Astrocyte of the cerebellum (primary cell): ENCODE measurements around the gene USP15.
"Not testable (repeated sequence)": the region's sequence is repeated elsewhere in the genome, so short reads cannot be mapped to it uniquely, and the experiment has no call there.

Experiments
- DNase-seq: peaks from one replicate; pipeline ENCODE4 v3.0.0-alpha.2; 2011; ENCODE audit warnings: low read depth
- H3K4me3 ChIP-seq: 2 replicates; pipeline ENCODE4 v1.5.1; 2011; ENCODE audit warnings: mild to moderate bottlenecking, low read depth, low read length, moderate library complexity
- in situ Hi-C: cut with HindIII; loops from 2 replicates; pipeline ENCODE4 v1.10.0; 2017; ENCODE audit warnings: low sequenced_read_pairs
- TF ChIP-seq, protein P1 (sequence below): IDR thresholded peaks from 2 replicates; pipeline ENCODE4 v1.5.1; 2012; ENCODE audit warnings: low read length, low read depth, moderate library complexity, mild to moderate bottlenecking; ENCODE audit errors: missing control alignments

USP15 gene

DNA sequence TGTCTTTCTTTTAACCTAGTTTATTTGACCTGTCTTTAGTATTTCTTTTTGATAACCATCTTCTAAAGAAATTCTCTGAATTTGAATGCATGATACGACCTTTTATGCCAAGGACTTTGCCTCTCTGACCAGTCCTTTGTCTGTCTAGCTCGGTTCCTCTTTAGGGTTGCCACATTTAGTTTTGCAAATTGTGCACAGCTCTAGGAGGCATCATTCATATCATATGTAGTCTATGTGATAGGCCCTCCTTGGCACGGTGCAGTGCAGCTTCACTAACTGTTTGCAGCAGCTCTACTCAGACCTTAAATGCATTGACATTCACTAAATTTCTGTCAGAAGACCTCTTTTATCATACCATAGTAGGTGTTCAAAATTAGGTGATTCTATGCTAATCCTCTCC is 75.6 kb downstream of the USP15 start:
- no peak for DNase-seq
- in situ Hi-C loops, result no loop called here
- TF ChIP-seq, protein P1, sequence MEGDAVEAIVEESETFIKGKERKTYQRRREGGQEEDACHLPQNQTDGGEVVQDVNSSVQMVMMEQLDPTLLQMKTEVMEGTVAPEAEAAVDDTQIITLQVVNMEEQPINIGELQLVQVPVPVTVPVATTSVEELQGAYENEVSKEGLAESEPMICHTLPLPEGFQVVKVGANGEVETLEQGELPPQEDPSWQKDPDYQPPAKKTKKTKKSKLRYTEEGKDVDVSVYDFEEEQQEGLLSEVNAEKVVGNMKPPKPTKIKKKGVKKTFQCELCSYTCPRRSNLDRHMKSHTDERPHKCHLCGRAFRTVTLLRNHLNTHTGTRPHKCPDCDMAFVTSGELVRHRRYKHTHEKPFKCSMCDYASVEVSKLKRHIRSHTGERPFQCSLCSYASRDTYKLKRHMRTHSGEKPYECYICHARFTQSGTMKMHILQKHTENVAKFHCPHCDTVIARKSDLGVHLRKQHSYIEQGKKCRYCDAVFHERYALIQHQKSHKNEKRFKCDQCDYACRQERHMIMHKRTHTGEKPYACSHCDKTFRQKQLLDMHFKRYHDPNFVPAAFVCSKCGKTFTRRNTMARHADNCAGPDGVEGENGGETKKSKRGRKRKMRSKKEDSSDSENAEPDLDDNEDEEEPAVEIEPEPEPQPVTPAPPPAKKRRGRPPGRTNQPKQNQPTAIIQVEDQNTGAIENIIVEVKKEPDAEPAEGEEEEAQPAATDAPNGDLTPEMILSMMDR, result no peak
- no peak overlapping the region for H3K4me3 ChIP-seq

DNA sequence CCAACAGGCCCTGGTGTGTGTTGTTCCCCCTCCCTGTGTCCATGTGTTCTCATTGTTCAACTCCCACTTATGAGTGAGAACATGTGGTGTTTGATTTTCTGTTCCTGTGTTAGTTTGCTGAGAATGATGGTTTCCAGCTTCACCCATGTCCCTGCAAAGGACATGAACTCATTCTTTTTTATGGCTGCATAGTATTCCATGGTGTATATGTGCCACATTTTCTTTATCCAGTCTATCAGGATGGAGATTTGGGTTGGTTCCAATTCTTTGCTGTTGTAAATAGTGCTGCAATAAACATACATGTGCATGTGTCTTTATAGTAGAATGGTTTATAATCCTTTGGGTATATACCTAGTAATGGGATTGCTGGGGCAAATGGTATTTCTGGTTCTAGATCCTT is 77.4 kb downstream of the USP15 start:
- DNase-seq, in situ Hi-C loops, H3K4me3 ChIP-seq: not testable (repeated sequence)

DNA sequence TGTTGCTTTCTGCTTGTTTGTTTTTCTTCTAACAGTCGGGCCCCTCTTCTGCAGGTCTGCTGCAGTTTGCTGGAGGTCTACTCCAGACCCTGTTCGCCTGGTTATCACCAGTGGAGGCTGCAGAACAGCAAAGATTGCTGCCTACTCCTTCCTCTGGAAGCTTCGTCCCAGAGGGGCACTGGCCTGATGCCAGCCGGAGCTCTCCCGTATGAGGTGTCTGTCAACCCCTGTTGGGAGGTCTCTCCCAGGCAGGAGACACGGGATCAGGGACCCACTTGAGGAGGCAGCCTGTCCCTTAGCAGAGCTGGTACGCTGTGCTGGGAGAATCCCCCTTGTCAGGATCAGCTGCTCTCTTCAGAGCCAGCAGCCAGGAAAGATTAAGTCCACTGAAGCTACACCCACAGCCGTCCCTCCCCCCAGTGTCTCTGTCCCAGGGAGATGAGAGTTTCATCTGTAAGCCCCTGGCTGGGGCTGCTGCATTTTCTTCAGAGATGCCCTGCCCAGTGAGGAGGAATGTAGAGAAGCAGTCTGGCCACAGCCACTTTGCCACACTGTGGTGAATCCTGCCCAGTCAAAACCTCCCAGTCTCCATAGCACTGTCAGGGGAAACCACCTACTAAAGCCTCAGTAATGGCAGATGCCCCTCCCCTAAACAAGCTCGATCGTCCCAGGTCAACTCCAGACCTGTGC is 82.6 kb downstream of the USP15 start:
- DNase-seq, H3K4me3 ChIP-seq, in situ Hi-C loops: not testable (repeated sequence)

DNA sequence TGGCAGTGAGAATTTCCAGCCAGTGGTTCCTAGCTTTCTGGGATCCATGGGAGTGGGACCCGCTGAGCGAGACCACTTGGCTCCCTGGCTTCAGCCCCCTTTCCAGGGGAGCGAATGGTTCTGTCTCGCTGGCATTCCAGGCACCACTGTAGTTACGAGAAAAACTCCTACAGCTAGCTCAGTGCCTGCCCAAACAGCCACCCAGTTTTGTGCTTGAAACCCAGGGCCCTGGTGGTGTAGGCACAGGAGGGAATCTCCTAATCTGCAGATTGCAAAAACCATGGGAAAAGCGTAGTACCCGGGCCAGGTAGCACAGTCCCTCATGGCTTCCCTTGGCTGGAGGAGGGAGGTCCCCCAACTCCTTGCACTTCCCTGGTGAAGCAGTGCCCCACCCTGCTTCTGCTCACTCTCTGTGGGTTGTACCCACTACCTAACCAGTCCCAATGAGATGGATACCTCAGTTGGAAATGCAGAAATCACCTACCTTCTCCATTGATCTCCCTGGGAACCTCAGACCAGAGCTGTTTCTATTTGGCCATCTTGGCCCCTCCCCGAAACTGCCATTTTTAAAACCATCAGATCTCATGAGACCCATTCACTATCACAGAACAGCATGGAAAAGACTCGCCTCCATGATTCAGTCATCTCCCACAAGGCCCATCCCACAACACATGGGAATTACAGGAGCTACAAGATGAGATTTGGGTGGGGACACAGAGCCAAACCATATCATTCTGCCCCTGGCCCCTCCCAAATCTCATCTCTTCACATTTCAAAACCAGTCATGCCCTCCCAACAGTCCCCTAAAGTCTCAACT is 83.3 kb downstream of the USP15 start:
- in situ Hi-C loops, H3K4me3 ChIP-seq, DNase-seq: not testable (repeated sequence)

DNA sequence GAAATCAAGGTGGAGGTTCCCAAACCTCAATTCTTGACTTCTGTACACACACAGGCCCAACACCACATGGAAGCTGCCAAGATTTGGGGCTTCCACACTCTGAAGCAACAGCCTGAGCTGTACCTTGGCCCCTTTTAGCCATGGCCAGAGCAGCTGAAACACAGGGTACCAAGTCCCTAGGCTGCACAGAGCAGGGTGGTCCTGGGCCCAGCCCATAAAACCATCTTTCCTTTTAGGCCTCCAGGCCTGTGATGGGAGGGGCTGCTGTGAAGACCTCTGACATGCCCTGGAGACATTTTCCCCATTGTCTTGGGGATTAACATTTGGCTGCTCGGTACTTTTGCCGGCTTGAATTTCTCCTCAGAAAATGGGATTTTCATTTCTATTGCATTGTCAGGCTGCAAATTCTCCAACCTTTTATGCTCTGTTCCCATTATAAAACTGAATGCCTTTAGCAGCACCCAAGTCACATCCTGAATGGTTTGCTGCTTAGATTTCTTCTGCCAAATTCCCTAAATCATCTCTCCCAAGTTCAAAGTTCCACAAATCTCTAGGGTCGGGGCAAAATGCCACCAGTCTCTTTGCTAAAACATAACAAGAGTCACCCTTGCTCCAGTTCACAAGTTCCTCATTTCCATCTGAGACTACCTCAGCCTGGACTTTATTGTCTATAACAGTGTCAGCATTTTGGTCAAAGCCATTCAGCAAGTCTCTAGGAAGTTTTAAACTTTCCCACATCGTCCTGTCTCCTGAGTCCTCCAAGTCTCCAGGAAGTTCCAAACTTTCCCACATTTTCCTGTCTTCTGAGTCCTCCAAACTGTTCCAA is 84.7 kb downstream of the USP15 start:
- DNase-seq, H3K4me3 ChIP-seq, in situ Hi-C loops: not testable (repeated sequence)

DNA sequence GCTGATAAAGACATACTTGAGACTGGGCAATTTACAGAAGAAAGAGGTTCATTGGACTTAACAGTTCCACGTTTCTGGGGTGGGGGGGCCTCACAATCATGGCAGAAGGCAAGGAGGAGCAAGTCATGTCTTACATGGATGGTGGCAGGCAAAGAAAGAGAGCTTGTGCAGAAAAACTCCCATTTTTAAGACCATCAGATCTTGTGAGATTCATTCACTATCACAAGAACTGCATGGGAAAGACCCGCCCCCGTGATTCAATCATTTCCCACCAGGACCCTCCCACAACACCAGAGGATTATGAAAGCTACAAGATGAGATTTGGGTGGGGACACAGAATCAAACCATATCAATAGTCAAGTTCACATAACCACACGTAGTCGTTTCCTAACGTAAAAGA is 85.5 kb downstream of the USP15 start:
- TF ChIP-seq, protein P1, result no peak
- no peak for DNase-seq
- H3K4me3 ChIP-seq, result no peak overlapping the region
- in situ Hi-C loops, result no loop called here

DNA sequence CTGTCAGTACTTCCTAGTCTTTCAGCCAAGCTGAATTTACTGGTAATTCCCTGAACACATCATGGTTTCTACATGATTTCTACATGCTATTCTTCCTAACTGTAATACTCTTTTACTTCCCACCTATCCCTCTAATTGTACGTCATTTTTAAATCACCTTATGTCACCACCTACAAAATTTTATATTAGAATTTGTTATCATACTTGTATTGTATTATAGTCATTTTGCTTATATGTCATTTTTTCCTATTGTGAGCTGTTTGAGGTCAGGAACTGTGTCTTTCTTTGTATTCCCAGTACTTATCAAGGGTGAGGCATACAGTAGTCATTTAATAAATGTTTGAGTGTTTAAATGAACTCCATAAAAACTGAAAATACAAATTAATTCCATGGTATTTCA is 86.6 kb downstream of the USP15 start:
- H3K4me3 ChIP-seq, result no peak overlapping the region
- TF ChIP-seq, protein P1, result no peak
- in situ Hi-C loops, result no loop called here
- no peak for DNase-seq

DNA sequence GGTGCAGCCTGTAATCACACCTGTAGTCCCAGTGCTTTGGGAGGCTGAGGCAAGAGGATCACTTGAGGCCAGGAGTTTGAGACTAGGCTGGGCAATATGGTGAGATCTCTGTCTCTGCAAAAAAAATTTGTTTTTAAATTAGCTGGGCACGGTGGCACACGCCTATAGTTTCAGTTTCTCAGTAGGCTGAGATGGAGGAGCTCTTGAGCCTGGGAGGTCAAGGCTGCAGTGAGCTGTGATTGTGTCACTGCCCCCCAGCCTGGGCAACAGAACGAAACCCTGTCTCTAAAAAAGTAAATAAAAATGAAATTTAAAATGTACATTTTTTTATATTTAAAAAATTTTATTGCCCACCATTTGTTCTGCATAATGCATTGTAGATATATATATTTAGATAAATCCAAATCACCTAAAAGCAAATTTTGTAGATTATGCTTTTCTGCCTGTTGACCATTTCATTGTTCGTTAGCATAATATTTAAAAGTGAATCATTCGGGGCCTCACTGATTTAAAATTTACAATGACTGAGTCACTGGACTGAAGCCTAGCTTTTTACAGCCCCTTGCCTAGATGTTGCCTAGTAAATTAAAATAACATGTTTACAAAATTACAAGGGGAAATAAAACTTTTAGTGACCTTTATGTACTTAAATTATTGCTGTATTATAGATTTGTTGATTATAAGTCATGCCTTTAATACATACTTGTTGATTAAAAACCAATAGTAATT is 87.9 kb downstream of the USP15 start:
- TF ChIP-seq, protein P1, result no peak
- peak; percentile 18 for DNase-seq
- in situ Hi-C loops, result no loop called here
- no peak overlapping the region for H3K4me3 ChIP-seq
